ENCODE measurements around the gene EGFR.

Gene EGFR

GRCh38 chr7:55120501-55121198, 101.8 kb downstream of the EGFR start:
- no peak overlapping the region for H3K27ac ChIP-seq (ENCODE audit: low read depth, low read length)
- no peaks in the 10 kb centered on the region for H3K4me1 ChIP-seq (ENCODE audit: control insufficient read depth, low read length)
- no peaks in the 10 kb centered on the region for H3K79me2 ChIP-seq (ENCODE audit: control insufficient read depth, low read length)
- H3K27me3 ChIP-seq (ENCODE audit: control insufficient read depth, low read length), result no peaks in the 10 kb centered on the region
- H3K4me3 ChIP-seq (ENCODE audit: low read length), result no peak overlapping the region
- no peaks in the 10 kb centered on the region for H3K9me3 ChIP-seq (ENCODE audit: control insufficient read depth, insufficient read depth, low read length)
- no peaks in the 10 kb centered on the region for H3F3A ChIP-seq (ENCODE audit: control insufficient read depth, insufficient read depth)
- H3K36me3 ChIP-seq (ENCODE audit: control insufficient read depth, low read length), result no peaks in the 10 kb centered on the region
- no peak for TF ChIP-seq CTCF (IDR thresholded peaks at IDR 0.05; ENCODE audit: low read depth, low read length, poor library complexity, severe bottlenecking)
- no peak for TF ChIP-seq EZH2phosphoT487 (IDR thresholded peaks at IDR 0.05; ENCODE audit: borderline replicate concordance, low read length)
- no peaks in the 10 kb centered on the region for H4K20me1 ChIP-seq (ENCODE audit: control insufficient read depth, insufficient read depth, low read depth, low read length)
- H3K4me2 ChIP-seq (ENCODE audit: low read length), result no peak overlapping the region
- H3K9me2 ChIP-seq (replicated peaks; ENCODE audit: control insufficient read depth, low read length), result no peaks in the 10 kb centered on the region

GRCh38 chr7:55121249-55121648, 102.4 kb downstream of the EGFR start:
- Histone ChIP-seq H3F3A (ENCODE audit: control insufficient read depth, insufficient read depth) (no peaks in the 10 kb centered on the region), H4K20me1 (ENCODE audit: control insufficient read depth, insufficient read depth, low read depth, low read length) (no peaks in the 10 kb centered on the region), H3K9me3 (ENCODE audit: control insufficient read depth, insufficient read depth, low read length) (no peaks in the 10 kb centered on the region), H3K27me3 (ENCODE audit: control insufficient read depth, low read length) (no peaks in the 10 kb centered on the region), H3K4me3 (ENCODE audit: low read length) (no peak overlapping the region), H3K9me2 (replicated peaks; ENCODE audit: control insufficient read depth, low read length) (no peaks in the 10 kb centered on the region), H3K27ac (ENCODE audit: low read depth, low read length) (no peak overlapping the region), H3K4me1 (ENCODE audit: control insufficient read depth, low read length) (no peaks in the 10 kb centered on the region), H3K4me2 (ENCODE audit: low read length) (no peak overlapping the region), H3K79me2 (ENCODE audit: control insufficient read depth, low read length) (no peaks in the 10 kb centered on the region), H3K36me3 (ENCODE audit: control insufficient read depth, low read length) (no peaks in the 10 kb centered on the region)
- TF ChIP-seq CTCF (IDR thresholded peaks at IDR 0.05; ENCODE audit: low read depth, low read length, poor library complexity, severe bottlenecking) (no peak), EZH2phosphoT487 (IDR thresholded peaks at IDR 0.05; ENCODE audit: borderline replicate concordance, low read length) (no peak)

GRCh38 chr7:55122263-55122662, 103.4 kb downstream of the EGFR start:
- Histone ChIP-seq H3K9me2 (replicated peaks; ENCODE audit: control insufficient read depth, low read length) (no peaks in the 10 kb centered on the region), H3K9me3 (ENCODE audit: control insufficient read depth, insufficient read depth, low read length) (no peaks in the 10 kb centered on the region), H4K20me1 (ENCODE audit: control insufficient read depth, insufficient read depth, low read depth, low read length) (no peaks in the 10 kb centered on the region), H3K36me3 (ENCODE audit: control insufficient read depth, low read length) (no peaks in the 10 kb centered on the region), H3K4me3 (ENCODE audit: low read length) (no peak overlapping the region), H3K4me2 (ENCODE audit: low read length) (no peak overlapping the region), H3K27me3 (ENCODE audit: control insufficient read depth, low read length) (no peaks in the 10 kb centered on the region), H3K79me2 (ENCODE audit: control insufficient read depth, low read length) (no peaks in the 10 kb centered on the region), H3K4me1 (ENCODE audit: control insufficient read depth, low read length) (no peaks in the 10 kb centered on the region), H3K27ac (ENCODE audit: low read depth, low read length) (no peak overlapping the region), H3F3A (ENCODE audit: control insufficient read depth, insufficient read depth) (no peaks in the 10 kb centered on the region)
- TF ChIP-seq EZH2phosphoT487 (IDR thresholded peaks at IDR 0.05; ENCODE audit: borderline replicate concordance, low read length), result no peak
- no peak for TF ChIP-seq CTCF (IDR thresholded peaks at IDR 0.05; ENCODE audit: low read depth, low read length, poor library complexity, severe bottlenecking)
